Thyroid gland (tissue), 4 donors: Measurements from ENCODE around the gene COP1.

Experiments
- POLR2A ChIP-seq, 2 donors: fragments of 450-650 bp; IDR thresholded peaks; one replicate each; pipeline ENCODE4 v1.6.1; 2017; ENCODE audit warnings: antibody characterized with exemption in 2 of 2, mild to moderate bottlenecking in 2 of 2, moderate library complexity in 1 of 2
- TF ChIP-seq, protein P1 (sequence below), 6 experiments: fragments of 200-600 bp in 3 of 6; fragments of 450-650 bp in 3 of 6; sonication (generic) in 3 of 6; IDR thresholded peaks; one replicate each; pipeline ENCODE4 v1.5.1; 2016 to 2019; ENCODE audit warnings: antibody characterized with exemption in 6 of 6, mild to moderate bottlenecking in 2 of 6, inconsistent platforms in 1 of 6, moderate library complexity in 1 of 6

DNA sequence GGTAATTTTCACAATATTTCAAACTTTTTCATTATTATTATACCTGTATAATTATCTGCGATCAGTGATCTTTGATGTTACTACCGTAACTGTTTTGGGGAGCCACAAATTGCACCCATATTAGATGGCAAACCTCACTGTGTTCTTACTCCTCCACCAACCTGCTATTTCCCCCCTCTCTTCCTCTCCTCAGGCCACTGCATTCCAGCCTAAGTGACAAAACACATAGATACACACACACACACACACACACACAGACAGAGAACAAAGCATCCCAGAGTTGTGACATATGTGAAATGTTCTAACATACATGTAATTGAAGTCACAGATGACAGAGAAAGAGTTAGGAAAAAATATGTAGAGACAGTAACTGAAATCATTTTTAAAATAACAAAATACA lies 18.5 kb downstream of the COP1 start:
- no peak for TF ChIP-seq POLR2A (IDR thresholded peaks at IDR 0.05)
- TF ChIP-seq, protein P1, sequence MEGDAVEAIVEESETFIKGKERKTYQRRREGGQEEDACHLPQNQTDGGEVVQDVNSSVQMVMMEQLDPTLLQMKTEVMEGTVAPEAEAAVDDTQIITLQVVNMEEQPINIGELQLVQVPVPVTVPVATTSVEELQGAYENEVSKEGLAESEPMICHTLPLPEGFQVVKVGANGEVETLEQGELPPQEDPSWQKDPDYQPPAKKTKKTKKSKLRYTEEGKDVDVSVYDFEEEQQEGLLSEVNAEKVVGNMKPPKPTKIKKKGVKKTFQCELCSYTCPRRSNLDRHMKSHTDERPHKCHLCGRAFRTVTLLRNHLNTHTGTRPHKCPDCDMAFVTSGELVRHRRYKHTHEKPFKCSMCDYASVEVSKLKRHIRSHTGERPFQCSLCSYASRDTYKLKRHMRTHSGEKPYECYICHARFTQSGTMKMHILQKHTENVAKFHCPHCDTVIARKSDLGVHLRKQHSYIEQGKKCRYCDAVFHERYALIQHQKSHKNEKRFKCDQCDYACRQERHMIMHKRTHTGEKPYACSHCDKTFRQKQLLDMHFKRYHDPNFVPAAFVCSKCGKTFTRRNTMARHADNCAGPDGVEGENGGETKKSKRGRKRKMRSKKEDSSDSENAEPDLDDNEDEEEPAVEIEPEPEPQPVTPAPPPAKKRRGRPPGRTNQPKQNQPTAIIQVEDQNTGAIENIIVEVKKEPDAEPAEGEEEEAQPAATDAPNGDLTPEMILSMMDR (IDR thresholded peaks at IDR 0.05) = no peak
